AG10803 (cell line): ENCODE results near the gene ARG2.

ENCODE experiments used
- DNase-seq: peaks from one replicate; pipeline ENCODE4 v3.0.0; 2010; ENCODE audit warnings: low read depth
- H3K4me3 ChIP-seq: 2 replicates; pipeline ENCODE4 v1.5.1; 2011; ENCODE audit warnings: mild to moderate bottlenecking, low read length, control low read depth
- CTCF ChIP-seq: conservative IDR thresholded peaks from 2 replicates; pipeline ENCODE4 v1.5.1; 2011; ENCODE audit warnings: mild to moderate bottlenecking, low read length, control low read depth, inconsistent platforms

The ARG2 gene

GRCh38 chr14:67579040-67579439 lies 40.7 kb upstream of the ARG2 start:
- no peak for DNase-seq
- no peak overlapping the region for H3K4me3 ChIP-seq
- no peak for TF ChIP-seq CTCF

GRCh38 chr14:67579636-67580035 lies 40.1 kb upstream of the ARG2 start:
- no peak for DNase-seq
- no peak overlapping the region for H3K4me3 ChIP-seq
- no peak for TF ChIP-seq CTCF

- H3K4me3 ChIP-seq, result no peak overlapping the region
- DNase-seq, result no peak
- TF ChIP-seq CTCF, result no peak
Observed at GRCh38 chr14:67580336-67581171, 39.2 kb upstream of the ARG2 start.

- no peak overlapping the region for H3K4me3 ChIP-seq
- TF ChIP-seq CTCF, result no peak
- DNase-seq, result no peak
Observed at GRCh38 chr14:67581643-67582042, 38.1 kb upstream of the ARG2 start.

- TF ChIP-seq CTCF, result 0 out of 2 replicates have a peak, but pooled peaks have one; percentile 7
- no peak overlapping the region for H3K4me3 ChIP-seq
- DNase-seq, result no peak
Observed at GRCh38 chr14:67582061-67582460, 37.7 kb upstream of the ARG2 start.

- TF ChIP-seq CTCF, result peak; percentile 87
- no peak overlapping the region for H3K4me3 ChIP-seq
- peak; percentile 42 for DNase-seq
Observed at GRCh38 chr14:67583711-67584644, 35.7 kb upstream of the ARG2 start.

- no peak overlapping the region for H3K4me3 ChIP-seq
- no peak for DNase-seq
- no peak for TF ChIP-seq CTCF
Observed at GRCh38 chr14:67584978-67585377, 34.7 kb upstream of the ARG2 start.
